Measurements from ENCODE around the gene TBC1D4. TPM values are rescaled to one million over a fixed set of nuclear protein-coding genes. Genes with fewer than 3 reads are reported as not detected.
A peak's percentile ranks its signal among the peaks of the same experiment; 100 is the strongest.

TBC1D4 gene, protein sequence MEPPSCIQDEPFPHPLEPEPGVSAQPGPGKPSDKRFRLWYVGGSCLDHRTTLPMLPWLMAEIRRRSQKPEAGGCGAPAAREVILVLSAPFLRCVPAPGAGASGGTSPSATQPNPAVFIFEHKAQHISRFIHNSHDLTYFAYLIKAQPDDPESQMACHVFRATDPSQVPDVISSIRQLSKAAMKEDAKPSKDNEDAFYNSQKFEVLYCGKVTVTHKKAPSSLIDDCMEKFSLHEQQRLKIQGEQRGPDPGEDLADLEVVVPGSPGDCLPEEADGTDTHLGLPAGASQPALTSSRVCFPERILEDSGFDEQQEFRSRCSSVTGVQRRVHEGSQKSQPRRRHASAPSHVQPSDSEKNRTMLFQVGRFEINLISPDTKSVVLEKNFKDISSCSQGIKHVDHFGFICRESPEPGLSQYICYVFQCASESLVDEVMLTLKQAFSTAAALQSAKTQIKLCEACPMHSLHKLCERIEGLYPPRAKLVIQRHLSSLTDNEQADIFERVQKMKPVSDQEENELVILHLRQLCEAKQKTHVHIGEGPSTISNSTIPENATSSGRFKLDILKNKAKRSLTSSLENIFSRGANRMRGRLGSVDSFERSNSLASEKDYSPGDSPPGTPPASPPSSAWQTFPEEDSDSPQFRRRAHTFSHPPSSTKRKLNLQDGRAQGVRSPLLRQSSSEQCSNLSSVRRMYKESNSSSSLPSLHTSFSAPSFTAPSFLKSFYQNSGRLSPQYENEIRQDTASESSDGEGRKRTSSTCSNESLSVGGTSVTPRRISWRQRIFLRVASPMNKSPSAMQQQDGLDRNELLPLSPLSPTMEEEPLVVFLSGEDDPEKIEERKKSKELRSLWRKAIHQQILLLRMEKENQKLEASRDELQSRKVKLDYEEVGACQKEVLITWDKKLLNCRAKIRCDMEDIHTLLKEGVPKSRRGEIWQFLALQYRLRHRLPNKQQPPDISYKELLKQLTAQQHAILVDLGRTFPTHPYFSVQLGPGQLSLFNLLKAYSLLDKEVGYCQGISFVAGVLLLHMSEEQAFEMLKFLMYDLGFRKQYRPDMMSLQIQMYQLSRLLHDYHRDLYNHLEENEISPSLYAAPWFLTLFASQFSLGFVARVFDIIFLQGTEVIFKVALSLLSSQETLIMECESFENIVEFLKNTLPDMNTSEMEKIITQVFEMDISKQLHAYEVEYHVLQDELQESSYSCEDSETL (N-terminal part only)
- 10 to 100 TPM; 38.5 to 53.0 (median 44.1) TPM for total RNA-seq

DNA sequence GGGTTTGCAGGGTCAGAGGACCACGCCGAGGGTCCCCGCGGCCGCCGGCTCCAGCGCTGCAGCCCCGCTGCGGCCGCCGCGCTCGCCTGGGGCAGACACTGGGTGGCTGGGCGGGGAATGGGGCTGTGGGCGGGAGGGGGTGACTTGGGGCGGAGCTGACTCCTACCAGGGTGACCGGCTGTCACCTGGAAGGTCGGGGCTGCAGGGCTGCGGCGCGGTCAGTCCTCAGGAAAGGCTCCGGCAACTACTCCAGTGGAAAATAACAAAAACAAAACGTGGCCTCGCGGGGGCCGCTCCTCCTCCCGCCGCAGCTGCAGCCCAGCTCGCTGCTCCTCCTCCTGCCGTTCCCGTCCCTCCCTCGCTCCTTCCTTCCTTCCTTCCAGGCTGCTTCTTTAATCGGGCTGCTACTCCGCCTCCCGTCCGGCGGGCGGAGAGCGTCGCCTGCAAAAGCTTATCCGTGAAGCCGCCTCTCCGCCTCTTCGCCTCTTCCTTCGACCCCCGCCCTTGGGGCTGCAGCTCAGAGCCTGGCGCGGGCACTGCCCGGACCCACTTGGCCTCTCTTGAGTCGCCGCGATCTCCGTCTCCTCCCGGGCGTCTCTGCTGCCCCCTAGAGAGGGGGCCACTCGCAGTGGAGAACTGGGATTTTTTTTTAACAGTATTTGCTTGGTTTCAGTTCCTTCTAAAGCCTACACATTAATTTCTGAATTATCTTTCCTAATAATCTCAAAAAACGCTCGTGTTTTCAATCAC, at the start of gene TBC1D4:
Gene TBC1D4 (minus strand): TSS at position 100 of the 750 bp plus-strand sequence. CDS start 402 bp downstream, outside the sequence.
- intact Hi-C loops (cut with DNase I; ENCODE audit: low total_unique reads): no loop called here
- H3K4me3 ChIP-seq (ENCODE audit: low read depth, poor library complexity, severe bottlenecking): peak within 1 kb of the TSS; percentile 80
- peak; percentile 82 to 96 for DNase-seq (ENCODE audit: low spot score in 2 of 2)
- 0% methylated on average over 51 to 53 of the region's 58 CpGs for WGBS, 2 donors
- TF ChIP-seq, protein P1, sequence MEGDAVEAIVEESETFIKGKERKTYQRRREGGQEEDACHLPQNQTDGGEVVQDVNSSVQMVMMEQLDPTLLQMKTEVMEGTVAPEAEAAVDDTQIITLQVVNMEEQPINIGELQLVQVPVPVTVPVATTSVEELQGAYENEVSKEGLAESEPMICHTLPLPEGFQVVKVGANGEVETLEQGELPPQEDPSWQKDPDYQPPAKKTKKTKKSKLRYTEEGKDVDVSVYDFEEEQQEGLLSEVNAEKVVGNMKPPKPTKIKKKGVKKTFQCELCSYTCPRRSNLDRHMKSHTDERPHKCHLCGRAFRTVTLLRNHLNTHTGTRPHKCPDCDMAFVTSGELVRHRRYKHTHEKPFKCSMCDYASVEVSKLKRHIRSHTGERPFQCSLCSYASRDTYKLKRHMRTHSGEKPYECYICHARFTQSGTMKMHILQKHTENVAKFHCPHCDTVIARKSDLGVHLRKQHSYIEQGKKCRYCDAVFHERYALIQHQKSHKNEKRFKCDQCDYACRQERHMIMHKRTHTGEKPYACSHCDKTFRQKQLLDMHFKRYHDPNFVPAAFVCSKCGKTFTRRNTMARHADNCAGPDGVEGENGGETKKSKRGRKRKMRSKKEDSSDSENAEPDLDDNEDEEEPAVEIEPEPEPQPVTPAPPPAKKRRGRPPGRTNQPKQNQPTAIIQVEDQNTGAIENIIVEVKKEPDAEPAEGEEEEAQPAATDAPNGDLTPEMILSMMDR (IDR thresholded peaks at IDR 0.05): no peak
- TF ChIP-seq POLR2A (IDR thresholded peaks at IDR 0.05): no peak

DNA sequence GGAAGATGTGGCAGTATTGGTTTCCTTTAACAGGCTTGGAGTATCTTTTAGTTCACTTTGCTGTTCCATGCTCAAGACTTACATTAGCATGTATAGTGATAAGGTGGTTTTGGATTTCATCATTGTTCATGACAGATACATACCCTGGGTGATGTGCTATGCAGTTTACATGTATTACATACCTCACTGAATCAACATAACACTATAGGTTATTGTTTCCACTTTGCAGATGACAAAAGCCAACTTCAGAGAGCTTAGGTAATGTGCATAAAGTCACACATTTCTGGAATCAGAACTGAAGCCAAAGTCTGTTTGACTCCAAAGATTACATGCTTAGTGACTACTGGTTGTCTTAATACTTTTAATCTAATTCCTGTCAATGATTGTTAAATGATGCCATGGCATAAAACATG, 48.6 kb upstream of the TBC1D4 start:
- no peak for TF ChIP-seq POLR2A (IDR thresholded peaks at IDR 0.05)
- TF ChIP-seq, protein P1 (IDR thresholded peaks at IDR 0.05): no peak
- intact Hi-C loops (cut with DNase I; ENCODE audit: low total_unique reads): no loop called here
- no peak overlapping the region for H3K4me3 ChIP-seq (ENCODE audit: low read depth, poor library complexity, severe bottlenecking)
- no peak for DNase-seq (ENCODE audit: low spot score in 2 of 2)

DNA sequence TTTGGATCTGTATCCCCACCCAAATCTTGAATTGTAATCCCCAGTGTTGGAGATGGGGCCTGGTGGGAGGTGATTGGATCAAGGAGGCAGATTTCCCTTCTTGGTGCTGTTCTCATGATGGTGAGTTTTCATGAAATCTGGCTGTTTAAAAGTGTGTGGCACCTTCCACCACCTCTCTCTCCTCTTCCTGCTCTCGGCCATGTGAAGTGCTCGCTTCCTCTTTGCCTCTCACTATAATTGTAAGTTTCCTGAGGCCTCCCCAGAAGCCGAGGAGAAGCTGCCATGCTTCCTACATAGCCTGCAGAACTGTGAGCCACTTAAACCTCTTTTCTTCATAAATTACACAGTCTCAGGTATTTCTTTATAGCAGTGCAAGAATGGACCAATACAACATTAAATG, 40.0 kb upstream of the TBC1D4 start:
- intact Hi-C loops (cut with DNase I; ENCODE audit: low total_unique reads): no loop called here
- 86 to 87% methylated on average over 3 of the region's 3 CpGs for WGBS, 2 donors
- TF ChIP-seq, protein P1 (IDR thresholded peaks at IDR 0.05): no peak
- TF ChIP-seq POLR2A (IDR thresholded peaks at IDR 0.05): no peak
- no peak for DNase-seq (ENCODE audit: low spot score in 2 of 2)
- no peak overlapping the region for H3K4me3 ChIP-seq (ENCODE audit: low read depth, poor library complexity, severe bottlenecking)

DNA sequence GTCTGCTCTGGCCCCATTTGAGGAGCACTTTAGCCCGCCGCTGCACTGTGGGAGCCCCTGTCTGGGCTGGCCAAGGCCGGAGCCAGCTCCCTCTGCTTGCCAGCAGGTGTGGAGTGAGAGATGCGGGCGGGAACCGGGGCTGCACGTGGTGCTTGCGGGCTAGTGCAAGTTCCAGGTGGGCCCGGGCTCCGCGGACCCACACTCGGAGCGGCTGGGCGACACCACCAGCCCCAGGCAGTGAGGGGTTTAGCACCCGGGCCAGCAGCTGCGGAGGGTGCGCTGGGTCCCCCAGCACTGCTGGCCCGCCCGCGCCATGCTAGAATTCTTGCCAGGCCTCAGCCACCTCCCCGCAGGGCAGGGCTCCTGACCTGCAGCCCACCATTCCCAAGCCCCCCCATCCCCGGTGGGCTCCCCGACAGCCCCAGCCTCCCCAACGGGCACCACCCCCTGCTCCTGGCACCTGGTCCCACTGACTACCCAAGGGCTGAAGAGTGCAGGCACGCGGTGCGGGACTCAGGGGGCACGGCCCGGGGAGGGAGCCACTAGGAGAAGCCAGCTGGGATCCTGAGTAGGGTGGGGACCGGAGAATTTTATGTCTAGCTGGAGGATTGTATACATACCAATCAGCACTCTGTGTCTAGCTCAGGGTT, 36.6 kb upstream of the TBC1D4 start:
- intact Hi-C loops (cut with DNase I; ENCODE audit: low total_unique reads): no loop called here
- no peak for TF ChIP-seq POLR2A (IDR thresholded peaks at IDR 0.05)
- TF ChIP-seq, protein P1 (IDR thresholded peaks at IDR 0.05): no peak
- WGBS, 2 donors: 96 to 97% methylated on average over 9 to 23 of the region's 30 CpGs
- H3K4me3 ChIP-seq (ENCODE audit: low read depth, poor library complexity, severe bottlenecking): no peak overlapping the region
- no peak for DNase-seq (ENCODE audit: low spot score in 2 of 2)
